ENCODE results near the gene MLH3.

GRCh38 chr14:75069121-75069810 is 18.0 kb upstream of the MLH3 start, which contains the start of gene ZC2HC1C:
- TF ChIP-seq SPI1 (IDR thresholded peaks at IDR 0.05; ENCODE audit: borderline replicate concordance, low read depth) (no peak), CTCF (IDR thresholded peaks at IDR 0.05; ENCODE audit: insufficient read depth, low read length) (no peak), POLR2AphosphoS5 (IDR thresholded peaks at IDR 0.05; ENCODE audit: low read depth) (no peak)
